HepG2 (cell line): ENCODE measurements around the gene B9D2. TPM values are rescaled to one million over a fixed set of nuclear protein-coding genes. Genes with fewer than 3 reads are reported as not detected.

Source experiments
- CBFB ChIP-seq: sonication (generic); formaldehyde crosslinking; IDR thresholded peaks from 2 replicates; pipeline ENCODE4 v1.4.0; 2020; ENCODE audit warnings: missing genetic modification reagents
- CEBPG ChIP-seq: IDR thresholded peaks from 2 replicates; pipeline ENCODE4 v1.6.1; 2016
- HCFC1 ChIP-seq: fragments of 150-350 bp; IDR thresholded peaks from 2 replicates; pipeline ENCODE4 v1.6.1; 2014; ENCODE audit warnings: low read depth, low read length
- HOXA7 ChIP-seq: sonication (generic); formaldehyde crosslinking; IDR thresholded peaks from 2 replicates; pipeline ENCODE4 v1.8.1; 2022; ENCODE audit warnings: mild to moderate bottlenecking, missing genetic modification reagents, moderate library complexity
- NCOA1 ChIP-seq: sonication (generic); formaldehyde crosslinking; IDR thresholded peaks from 2 replicates; pipeline ENCODE4 v1.9.0; 2021; ENCODE audit warnings: missing genetic modification reagents
- NCOR1 ChIP-seq: fragments of 200-600 bp; sonication (generic); IDR thresholded peaks from 2 replicates; pipeline ENCODE4 v1.7.0; 2017; ENCODE audit warnings: antibody characterized with exemption, low read length, borderline replicate concordance
- SNRNP70 ChIP-seq: fragments of 200-400 bp; formaldehyde crosslinking; IDR thresholded peaks from 2 replicates; pipeline ENCODE4 v1.6.1; 2017; ENCODE audit warnings: mild to moderate bottlenecking, low read depth, low read length, moderate library complexity
- SYNCRIP ChIP-seq: fragments of 200-400 bp; formaldehyde crosslinking; IDR thresholded peaks from 2 replicates; pipeline ENCODE4 v1.6.1; 2018; ENCODE audit warnings: mild to moderate bottlenecking, low read depth, low read length; ENCODE audit not compliant: insufficient read depth
- ZFY ChIP-seq: sonication (generic); formaldehyde crosslinking; IDR thresholded peaks from 2 replicates; pipeline ENCODE4 v1.4.0; 2020; ENCODE audit warnings: missing genetic modification reagents
- ZIK1 ChIP-seq: sonication (generic); formaldehyde crosslinking; IDR thresholded peaks from 2 replicates; pipeline ENCODE4 v1.5.0; 2020; ENCODE audit warnings: mild to moderate bottlenecking, low read depth, missing genetic modification reagents, borderline replicate concordance
- ZNF136 ChIP-seq: sonication (generic); formaldehyde crosslinking; IDR thresholded peaks from 2 replicates; pipeline ENCODE4 v1.8.1; 2022; ENCODE audit warnings: low read depth, mild to moderate bottlenecking, moderate library complexity, missing genetic modification reagents
- ZNF234 ChIP-seq: sonication (generic); formaldehyde crosslinking; conservative IDR thresholded peaks from 2 replicates; pipeline ENCODE4 v1.5.1; 2020; ENCODE audit warnings: mild to moderate bottlenecking, missing genetic modification reagents
- ZNF264 ChIP-seq: sonication (generic); formaldehyde crosslinking; IDR thresholded peaks from 2 replicates; pipeline ENCODE4 v1.4.0; 2020; ENCODE audit warnings: missing genetic modification reagents
- ZNF451 ChIP-seq: sonication (generic); formaldehyde crosslinking; IDR thresholded peaks from 2 replicates; pipeline ENCODE4 v1.5.0; 2020; ENCODE audit warnings: mild to moderate bottlenecking, missing genetic modification reagents
- ZNF614 ChIP-seq: IDR thresholded peaks from 2 replicates; pipeline ENCODE4 v1.6.1; 2018; ENCODE audit warnings: missing biosample characterization, missing genetic modification reagents, inconsistent platforms, borderline replicate concordance
- ZNF749 ChIP-seq: sonication (generic); formaldehyde crosslinking; IDR thresholded peaks from 2 replicates; pipeline ENCODE4 v1.8.0; 2022; ENCODE audit warnings: mild to moderate bottlenecking, missing genetic modification reagents, moderate library complexity, borderline replicate concordance
- polyA plus RNA-seq, 8 experiments: library from polyadenylated mRNA; depleted of rRNA in 3 of 8; stranded (reverse) in 7 of 8; unstranded in 1 of 8; fragments of >200 nt; fragmentation: Illumina TruSeq in 4 of 8; extraction: Trizol in 4 of 8; gene quantifications; 2 replicates each; pipeline versions ENCODE4 v1.2.1 to v1.2.3, GENCODE V29; 2011 to 2016; ENCODE audit warnings: low read depth in 4 of 8, missing spikeins in 1 of 8, mixed read lengths in 1 of 8; ENCODE audit not compliant: insufficient read depth in 1 of 8
- total RNA-seq, 5 experiments: library from RNA; depleted of rRNA; stranded (reverse); fragments of >200 nt; fragmentation: Illumina TruSeq; extraction: Trizol; gene quantifications; 2 replicates each; pipeline ENCODE4 v1.2.3, GENCODE V29; 2016; ENCODE audit warnings: low read depth in 1 of 5
- TF ChIP-seq, protein P1 (sequence below): sonication (generic); formaldehyde crosslinking; IDR thresholded peaks from 2 replicates; pipeline ENCODE4 v1.4.0; 2020; ENCODE audit warnings: missing genetic modification reagents, borderline replicate concordance
- TF ChIP-seq, protein P2 (sequence below): conservative IDR thresholded peaks from 2 replicates; pipeline ENCODE4 v1.6.1; 2018; ENCODE audit warnings: missing genetic modification reagents
- TF ChIP-seq, protein P3 (sequence below): sonication (generic); formaldehyde crosslinking; IDR thresholded peaks from 2 replicates; pipeline ENCODE4 v1.5.1; 2020; ENCODE audit warnings: mild to moderate bottlenecking, missing genetic modification reagents, moderate library complexity
- TF ChIP-seq, protein P4 (sequence below): sonication (generic); formaldehyde crosslinking; IDR thresholded peaks from 2 replicates; pipeline ENCODE4 v1.5.0; 2020; ENCODE audit warnings: mild to moderate bottlenecking, missing genetic modification reagents

The B9D2 gene
- total and polyA plus RNA-seq, 2 of the 13 experiments (the other 11 are each of a cell fraction or from before 2014, with no cell fraction given): 3.1 to 4.4 TPM

DNA sequence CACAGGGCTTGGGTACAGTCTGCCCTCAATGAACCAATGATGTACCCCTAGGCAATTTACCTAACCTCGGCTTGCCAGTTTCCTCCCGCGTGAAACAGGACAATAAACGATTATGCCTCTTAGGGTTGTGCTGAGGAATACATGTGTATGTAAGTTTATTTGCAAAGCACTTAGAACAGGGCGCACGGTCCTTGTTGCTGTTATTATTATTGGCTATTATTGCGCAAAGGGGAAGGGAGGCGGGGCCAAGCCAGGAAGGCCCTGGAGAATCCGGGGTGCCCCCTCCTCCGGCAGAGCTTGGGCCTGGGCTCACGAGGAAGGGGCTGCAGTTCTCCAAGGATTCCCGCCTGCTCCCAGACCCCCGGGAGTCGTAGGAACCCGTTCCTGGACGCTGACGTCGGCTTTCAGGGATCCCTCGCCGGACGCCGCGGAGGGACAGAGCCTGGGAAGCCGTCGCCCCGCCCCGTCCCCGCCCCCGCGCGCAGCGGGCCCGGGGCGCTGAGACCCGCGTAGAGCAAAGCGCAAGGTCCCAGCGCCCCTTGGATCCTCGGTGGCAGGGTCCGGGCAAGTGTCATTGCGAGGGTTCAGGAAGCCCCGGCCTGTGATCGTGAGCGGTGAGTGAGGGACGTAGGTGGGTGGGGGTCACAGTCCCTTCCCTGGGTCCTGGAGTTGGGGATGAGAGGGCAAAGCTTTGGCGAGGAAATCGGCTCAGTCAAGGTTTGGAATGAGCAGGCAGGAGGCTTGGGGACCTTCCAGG is 12.5 kb upstream of the B9D2 start, which contains the start of gene TMEM91 (continued):
- TF ChIP-seq, protein P1, sequence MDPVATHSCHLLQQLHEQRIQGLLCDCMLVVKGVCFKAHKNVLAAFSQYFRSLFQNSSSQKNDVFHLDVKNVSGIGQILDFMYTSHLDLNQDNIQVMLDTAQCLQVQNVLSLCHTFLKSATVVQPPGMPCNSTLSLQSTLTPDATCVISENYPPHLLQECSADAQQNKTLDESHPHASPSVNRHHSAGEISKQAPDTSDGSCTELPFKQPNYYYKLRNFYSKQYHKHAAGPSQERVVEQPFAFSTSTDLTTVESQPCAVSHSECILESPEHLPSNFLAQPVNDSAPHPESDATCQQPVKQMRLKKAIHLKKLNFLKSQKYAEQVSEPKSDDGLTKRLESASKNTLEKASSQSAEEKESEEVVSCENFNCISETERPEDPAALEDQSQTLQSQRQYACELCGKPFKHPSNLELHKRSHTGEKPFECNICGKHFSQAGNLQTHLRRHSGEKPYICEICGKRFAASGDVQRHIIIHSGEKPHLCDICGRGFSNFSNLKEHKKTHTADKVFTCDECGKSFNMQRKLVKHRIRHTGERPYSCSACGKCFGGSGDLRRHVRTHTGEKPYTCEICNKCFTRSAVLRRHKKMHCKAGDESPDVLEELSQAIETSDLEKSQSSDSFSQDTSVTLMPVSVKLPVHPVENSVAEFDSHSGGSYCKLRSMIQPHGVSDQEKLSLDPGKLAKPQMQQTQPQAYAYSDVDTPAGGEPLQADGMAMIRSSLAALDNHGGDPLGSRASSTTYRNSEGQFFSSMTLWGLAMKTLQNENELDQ (CRISPR knock-in tag): no peak
- TF ChIP-seq CEBPG (CRISPR knock-in tag) (peak; percentile 90), ZNF264 (CRISPR knock-in tag) (no peak), HOXA7 (CRISPR knock-in tag) (no peak), ZNF749 (no peak), ZIK1 (no peak), SYNCRIP (no peak), ZNF451 (CRISPR knock-in tag) (peak; percentile 49; the same call in 1 of the 2 replicates), CBFB (CRISPR knock-in tag) (no peak), SNRNP70 (no peak), NCOR1 (no peak), ZNF234 (CRISPR knock-in tag) (no peak), ZFY (CRISPR knock-in tag) (peak; percentile 56), ZNF614 (CRISPR knock-in tag) (no peak), ZNF136 (no peak), HCFC1 (no peak), NCOA1 (no peak)
- TF ChIP-seq, protein P2, sequence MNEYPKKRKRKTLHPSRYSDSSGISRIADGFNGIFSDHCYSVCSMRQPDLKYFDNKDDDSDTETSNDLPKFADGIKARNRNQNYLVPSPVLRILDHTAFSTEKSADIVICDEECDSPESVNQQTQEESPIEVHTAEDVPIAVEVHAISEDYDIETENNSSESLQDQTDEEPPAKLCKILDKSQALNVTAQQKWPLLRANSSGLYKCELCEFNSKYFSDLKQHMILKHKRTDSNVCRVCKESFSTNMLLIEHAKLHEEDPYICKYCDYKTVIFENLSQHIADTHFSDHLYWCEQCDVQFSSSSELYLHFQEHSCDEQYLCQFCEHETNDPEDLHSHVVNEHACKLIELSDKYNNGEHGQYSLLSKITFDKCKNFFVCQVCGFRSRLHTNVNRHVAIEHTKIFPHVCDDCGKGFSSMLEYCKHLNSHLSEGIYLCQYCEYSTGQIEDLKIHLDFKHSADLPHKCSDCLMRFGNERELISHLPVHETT (CRISPR knock-in tag): no peak
- TF ChIP-seq, protein P3, sequence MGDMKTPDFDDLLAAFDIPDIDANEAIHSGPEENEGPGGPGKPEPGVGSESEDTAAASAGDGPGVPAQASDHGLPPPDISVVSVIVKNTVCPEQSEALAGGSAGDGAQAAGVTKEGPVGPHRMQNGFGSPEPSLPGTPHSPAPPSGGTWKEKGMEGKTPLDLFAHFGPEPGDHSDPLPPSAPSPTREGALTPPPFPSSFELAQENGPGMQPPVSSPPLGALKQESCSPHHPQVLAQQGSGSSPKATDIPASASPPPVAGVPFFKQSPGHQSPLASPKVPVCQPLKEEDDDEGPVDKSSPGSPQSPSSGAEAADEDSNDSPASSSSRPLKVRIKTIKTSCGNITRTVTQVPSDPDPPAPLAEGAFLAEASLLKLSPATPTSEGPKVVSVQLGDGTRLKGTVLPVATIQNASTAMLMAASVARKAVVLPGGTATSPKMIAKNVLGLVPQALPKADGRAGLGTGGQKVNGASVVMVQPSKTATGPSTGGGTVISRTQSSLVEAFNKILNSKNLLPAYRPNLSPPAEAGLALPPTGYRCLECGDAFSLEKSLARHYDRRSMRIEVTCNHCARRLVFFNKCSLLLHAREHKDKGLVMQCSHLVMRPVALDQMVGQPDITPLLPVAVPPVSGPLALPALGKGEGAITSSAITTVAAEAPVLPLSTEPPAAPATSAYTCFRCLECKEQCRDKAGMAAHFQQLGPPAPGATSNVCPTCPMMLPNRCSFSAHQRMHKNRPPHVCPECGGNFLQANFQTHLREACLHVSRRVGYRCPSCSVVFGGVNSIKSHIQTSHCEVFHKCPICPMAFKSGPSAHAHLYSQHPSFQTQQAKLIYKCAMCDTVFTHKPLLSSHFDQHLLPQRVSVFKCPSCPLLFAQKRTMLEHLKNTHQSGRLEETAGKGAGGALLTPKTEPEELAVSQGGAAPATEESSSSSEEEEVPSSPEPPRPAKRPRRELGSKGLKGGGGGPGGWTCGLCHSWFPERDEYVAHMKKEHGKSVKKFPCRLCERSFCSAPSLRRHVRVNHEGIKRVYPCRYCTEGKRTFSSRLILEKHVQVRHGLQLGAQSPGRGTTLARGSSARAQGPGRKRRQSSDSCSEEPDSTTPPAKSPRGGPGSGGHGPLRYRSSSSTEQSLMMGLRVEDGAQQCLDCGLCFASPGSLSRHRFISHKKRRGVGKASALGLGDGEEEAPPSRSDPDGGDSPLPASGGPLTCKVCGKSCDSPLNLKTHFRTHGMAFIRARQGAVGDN (CRISPR knock-in tag): peak; percentile 84
- TF ChIP-seq, protein P4, sequence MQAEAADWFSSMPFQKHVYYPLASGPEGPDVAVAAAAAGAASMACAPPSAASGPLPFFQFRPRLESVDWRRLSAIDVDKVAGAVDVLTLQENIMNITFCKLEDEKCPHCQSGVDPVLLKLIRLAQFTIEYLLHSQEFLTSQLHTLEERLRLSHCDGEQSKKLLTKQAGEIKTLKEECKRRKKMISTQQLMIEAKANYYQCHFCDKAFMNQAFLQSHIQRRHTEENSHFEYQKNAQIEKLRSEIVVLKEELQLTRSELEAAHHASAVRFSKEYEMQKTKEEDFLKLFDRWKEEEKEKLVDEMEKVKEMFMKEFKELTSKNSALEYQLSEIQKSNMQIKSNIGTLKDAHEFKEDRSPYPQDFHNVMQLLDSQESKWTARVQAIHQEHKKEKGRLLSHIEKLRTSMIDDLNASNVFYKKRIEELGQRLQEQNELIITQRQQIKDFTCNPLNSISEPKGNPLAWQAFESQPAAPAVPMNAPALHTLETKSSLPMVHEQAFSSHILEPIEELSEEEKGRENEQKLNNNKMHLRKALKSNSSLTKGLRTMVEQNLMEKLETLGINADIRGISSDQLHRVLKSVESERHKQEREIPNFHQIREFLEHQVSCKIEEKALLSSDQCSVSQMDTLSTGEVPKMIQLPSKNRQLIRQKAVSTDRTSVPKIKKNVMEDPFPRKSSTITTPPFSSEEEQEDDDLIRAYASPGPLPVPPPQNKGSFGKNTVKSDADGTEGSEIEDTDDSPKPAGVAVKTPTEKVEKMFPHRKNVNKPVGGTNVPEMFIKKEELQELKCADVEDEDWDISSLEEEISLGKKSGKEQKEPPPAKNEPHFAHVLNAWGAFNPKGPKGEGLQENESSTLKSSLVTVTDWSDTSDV (CRISPR knock-in tag): no peak
